Measurements from ENCODE around the gene MAP4K5. TPM values are rescaled to one million over a fixed set of nuclear protein-coding genes. Genes with fewer than 3 reads are reported as not detected.

The MAP4K5 gene
- polyA plus RNA-seq, 2 of the 4 experiments (the other 2 are of a cell fraction) = 18.7 to 30.8 TPM

- no peak for TF ChIP-seq CTCF (IDR thresholded peaks at IDR 0.05)
- no peak for TF ChIP-seq CBX2 (IDR thresholded peaks at IDR 0.05; ENCODE audit: borderline replicate concordance, low read depth)
- TF ChIP-seq PBX3 (IDR thresholded peaks at IDR 0.05) = no peak
- TF ChIP-seq MAX (IDR thresholded peaks at IDR 0.05) = no peak
- TF ChIP-seq HOXA7 (CRISPR knock-in tag; IDR thresholded peaks at IDR 0.05) = no peak
- no peak for TF ChIP-seq ZFP36 (IDR thresholded peaks at IDR 0.05; ENCODE audit: borderline replicate concordance, partially characterized antibody)
- no peak for TF ChIP-seq BHLHE40 (IDR thresholded peaks at IDR 0.05; ENCODE audit: low read depth, low read length)
- TF ChIP-seq MAFK (IDR thresholded peaks at IDR 0.05; ENCODE audit: partially characterized antibody) = no peak
- TF ChIP-seq USF2 (IDR thresholded peaks at IDR 0.05) = no peak
- no peak for TF ChIP-seq TFCP2L1 (CRISPR knock-in tag; IDR thresholded peaks at IDR 0.05)
- TF ChIP-seq RCOR1 (IDR thresholded peaks at IDR 0.05; ENCODE audit: low read depth, low read length) = no peak
These were observed 150.5 kb downstream of the MAP4K5 start (continued) for GRCh38 chr14:50381823-50382287.

GRCh38 chr14:50381008-50381407, 151.4 kb downstream of the MAP4K5 start:
- H3K4me1 ChIP-seq = peaks cover 6% of the 10 kb centered on the region; the same call in 2 of the 3 replicates
- 94% methylated on average over 1 of the region's 1 CpG for WGBS (ENCODE audit: missing lambda C conversion rate)
- TF ChIP-seq FOSL2 (IDR thresholded peaks at IDR 0.05) (no peak), FOSL2 (CRISPR knock-in tag; IDR thresholded peaks at IDR 0.05) (no peak), PBX3 (IDR thresholded peaks at IDR 0.05) (no peak), REST (IDR thresholded peaks at IDR 0.05) (no peak), CBX8 (IDR thresholded peaks at IDR 0.05) (no peak), RNF2 (IDR thresholded peaks at IDR 0.05; ENCODE audit: borderline replicate concordance, low read depth) (no peak), MAX (IDR thresholded peaks at IDR 0.05) (no peak), FOXS1 (CRISPR knock-in tag; IDR thresholded peaks at IDR 0.05) (no peak), SREBF2 (IDR thresholded peaks at IDR 0.05) (no peak), RARB (CRISPR knock-in tag; IDR thresholded peaks at IDR 0.05) (no peak), CEBPB (IDR thresholded peaks at IDR 0.05) (no peak)
- FAIRE-seq = no peak
- no peak overlapping the region for H3K4me3 ChIP-seq
- ChIA-PET POLR2A (no interaction called here), CTCF (interaction anchor here (1.3 kb wide), 1 partner anchor 12 kb away, joined by 3 read pairs; no protein-coding TSS in a partner anchor)
- no peak for DNase-seq (ENCODE audit: low read depth in 1 of 2, low spot score in 1 of 2)
- no peak overlapping the region for H3K27ac ChIP-seq
- no peak overlapping the region for H3K4me2 ChIP-seq
- no peak for ATAC-seq
- no peaks in the 10 kb centered on the region for H3K9me3 ChIP-seq

Data from A549 (cell line).